Measurements from ENCODE around the gene DPRX.

GRCh38 chr19:53664152-53664551, 32.4 kb downstream of the DPRX start:
- TF ChIP-seq CTCF (IDR thresholded peaks at IDR 0.05) = no peak
- TF ChIP-seq POLR2A (IDR thresholded peaks at IDR 0.05) = no peak
